NCI-H69 (cell line): ENCODE results near the gene TNFRSF9.
"Not testable (repeated sequence)": the region's sequence is repeated elsewhere in the genome, so short reads cannot be mapped to it uniquely, and the experiment has no call there.

Experiments
- DNase-seq: peaks from one replicate; lab custom pipeline; 2025; lab: John Stamatoyannopoulos, UW

Gene TNFRSF9

DNA sequence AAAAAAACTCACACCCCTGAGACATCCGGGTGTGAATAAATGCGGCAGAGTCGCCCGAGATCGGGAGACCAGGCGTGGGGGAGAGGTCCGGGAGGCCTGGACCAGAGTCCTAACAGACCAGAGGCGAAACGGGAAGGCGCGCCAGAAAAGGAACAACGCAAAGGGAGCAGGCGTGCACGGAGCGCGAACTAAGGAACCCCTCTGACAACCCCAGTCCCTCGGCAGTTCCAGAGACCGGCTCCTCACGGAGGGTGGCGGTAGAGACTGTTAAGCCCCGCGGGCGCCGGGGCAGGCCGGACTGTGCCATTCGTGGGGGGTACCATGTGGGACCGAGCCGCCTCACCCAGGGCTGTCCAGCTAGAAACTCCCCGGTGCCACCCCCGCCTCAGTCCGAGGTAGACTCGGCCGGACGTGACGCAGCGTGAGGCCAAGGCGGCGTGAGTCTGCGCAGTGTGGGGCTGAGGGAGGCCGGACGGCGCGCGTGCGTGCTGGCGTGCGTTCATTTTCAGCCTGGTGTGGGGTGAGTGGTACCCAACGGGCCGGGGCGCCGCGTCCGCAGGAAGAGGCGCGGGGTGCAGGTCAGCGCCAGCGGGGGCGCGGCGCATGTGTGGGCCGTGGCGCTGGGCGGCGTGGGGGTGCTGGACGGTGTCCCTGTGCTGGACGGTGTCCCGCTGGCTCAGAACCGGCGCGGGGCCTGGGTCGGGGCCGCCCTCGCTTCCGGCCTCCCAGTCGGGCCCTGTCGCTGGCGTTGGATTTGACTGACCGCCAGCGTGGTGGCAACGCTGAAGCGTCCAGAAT is 20.8 kb upstream of the TNFRSF9 start, which contains the start of gene PARK7:
PARK7 (plus strand) TSS at position 496 of the 798 bp plus-strand sequence. CDS start 1,075 bp downstream, outside the sequence.
- DNase-seq, result peak; percentile 97

DNA sequence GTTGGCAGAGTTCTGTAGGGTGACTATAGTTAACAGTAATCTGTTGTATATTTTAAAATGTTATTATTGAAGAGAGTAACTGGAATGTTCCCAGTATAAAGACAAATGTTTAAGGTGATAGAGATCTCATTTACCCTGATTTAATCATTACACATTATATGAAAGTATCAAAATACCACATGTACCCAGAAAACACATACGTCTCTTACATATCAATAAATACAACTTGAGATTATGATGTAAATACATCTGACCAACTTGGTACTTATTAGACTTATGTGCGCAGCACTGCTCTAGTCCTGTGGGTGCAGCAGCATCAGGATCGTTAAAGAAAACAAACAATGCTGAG is 20.2 kb upstream of the TNFRSF9 start:
- no peak for DNase-seq

DNA sequence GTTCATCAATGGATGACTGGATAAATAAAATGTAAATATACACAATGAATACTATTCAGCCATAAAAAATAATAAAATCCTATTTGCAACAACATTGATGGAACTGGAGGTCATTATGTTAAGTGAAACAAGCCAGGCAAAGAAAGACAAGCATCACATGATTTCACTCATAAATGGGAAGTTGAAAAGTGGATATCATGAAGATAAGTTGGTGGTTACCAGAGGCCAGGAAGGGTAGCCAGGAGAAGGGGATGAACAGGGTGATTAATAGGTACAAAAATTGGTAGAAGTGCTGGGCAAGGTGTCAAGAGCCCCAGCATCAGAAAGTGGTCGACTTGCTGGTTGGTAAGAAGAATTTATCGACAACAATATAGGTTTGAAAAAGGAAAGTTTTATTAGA is 19.5 kb upstream of the TNFRSF9 start:
- DNase-seq, result no peak

DNA sequence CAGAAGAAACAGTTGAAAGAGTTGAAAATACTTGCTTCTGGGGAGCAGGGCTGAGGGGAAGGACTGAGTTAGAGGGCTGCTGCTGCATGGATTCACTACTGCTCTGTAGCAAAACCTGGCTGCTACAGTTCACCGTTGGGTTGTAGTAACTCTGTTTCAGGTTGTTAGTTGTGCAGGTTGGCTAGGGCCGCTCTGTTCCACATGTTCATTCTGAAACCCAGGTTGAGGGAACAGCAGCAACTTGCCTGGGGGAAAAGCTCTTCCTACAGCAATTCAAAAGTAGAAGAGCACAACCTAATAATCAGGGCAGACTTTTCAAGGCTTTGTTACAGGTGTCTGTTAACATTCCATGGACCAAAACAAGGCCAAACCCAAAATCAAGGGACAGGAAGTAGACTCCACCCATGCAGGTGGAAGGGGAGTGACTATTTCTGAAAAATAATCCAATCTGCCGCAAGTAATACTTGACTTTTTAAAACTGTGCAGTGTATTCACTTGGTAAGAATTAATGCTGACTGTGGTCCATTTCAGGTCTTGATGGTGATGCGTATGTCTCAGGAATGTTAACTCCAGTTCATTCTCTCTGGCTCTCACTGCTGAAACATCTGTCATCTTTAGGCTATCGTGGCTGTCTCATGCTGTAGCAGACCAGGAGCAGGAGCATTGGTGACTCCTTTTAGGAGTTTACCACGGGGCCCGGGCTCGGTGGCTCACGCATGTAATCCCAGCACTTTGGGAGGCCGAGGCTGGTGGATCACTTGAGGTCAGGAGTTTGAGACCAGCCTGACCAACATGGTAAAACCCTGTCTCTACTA is 15.8 kb upstream of the TNFRSF9 start:
- no peak for DNase-seq

GRCh38 chr1:7954683-7955082 is 14.0 kb upstream of the TNFRSF9 start:
- DNase-seq, result peak; percentile 21

GRCh38 chr1:7953850-7954609 is 13.4 kb upstream of the TNFRSF9 start:
- peak; percentile 92 for DNase-seq

GRCh38 chr1:7952791-7953190 is 12.2 kb upstream of the TNFRSF9 start:
- DNase-seq, result not testable (repeated sequence)

DNA sequence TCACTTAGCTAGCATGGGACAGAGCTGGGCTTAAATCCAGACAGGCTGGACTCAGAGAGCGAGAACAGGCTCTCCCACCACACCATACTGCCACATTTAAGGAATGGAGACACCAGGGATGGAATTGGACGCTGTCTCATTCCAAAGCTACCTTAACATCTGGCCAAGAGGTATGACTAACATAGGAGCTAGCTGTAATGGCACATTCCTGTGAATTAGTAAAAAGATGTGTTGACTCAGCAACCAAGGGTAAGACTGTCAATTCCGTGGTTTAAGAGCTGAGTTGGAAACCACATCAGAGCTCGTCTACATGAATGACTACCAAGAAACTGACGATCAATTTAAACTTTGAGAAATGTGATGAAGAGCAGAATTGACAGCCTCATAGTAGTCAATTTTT is 8.3 kb upstream of the TNFRSF9 start:
- no peak for DNase-seq

- no peak for DNase-seq
Observed at GRCh38 chr1:7943251-7943650, 2.6 kb upstream of the TNFRSF9 start.

DNA sequence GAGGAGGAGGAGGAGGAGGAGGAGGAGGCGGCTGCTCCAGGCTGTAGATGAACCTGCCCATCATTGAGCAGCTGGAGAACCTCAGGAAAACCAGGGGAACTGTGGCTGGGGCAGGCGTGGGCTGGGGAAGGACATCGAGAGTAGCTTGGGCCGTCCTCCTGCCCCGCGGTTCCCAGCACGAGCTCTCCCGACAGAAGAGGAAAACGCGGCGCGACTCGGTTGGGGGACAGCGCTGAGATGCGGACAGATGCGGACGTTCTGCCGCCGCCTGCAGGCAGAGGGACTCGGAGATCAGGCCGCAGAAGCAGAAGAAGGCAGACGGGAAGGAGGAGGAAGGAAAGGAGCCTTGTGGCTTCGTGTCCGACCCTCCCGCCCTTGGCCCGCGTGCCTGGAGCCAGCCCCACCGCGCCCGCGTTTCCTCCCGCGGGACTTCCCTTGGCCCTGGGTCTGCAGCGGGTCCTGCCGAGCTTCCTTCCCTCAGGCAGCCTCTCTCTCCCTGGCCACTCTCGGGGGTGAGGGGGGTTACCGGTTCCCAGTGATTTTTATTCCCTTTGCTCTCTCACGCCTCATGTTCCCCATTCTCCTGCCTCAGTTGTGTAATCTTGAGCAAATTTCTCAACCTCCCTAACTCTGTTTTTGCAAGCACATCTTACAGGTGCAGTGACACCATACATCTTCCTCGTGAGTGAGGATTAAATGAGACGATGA is 1.7 kb upstream of the TNFRSF9 start:
- peak; percentile 56 for DNase-seq

DNA sequence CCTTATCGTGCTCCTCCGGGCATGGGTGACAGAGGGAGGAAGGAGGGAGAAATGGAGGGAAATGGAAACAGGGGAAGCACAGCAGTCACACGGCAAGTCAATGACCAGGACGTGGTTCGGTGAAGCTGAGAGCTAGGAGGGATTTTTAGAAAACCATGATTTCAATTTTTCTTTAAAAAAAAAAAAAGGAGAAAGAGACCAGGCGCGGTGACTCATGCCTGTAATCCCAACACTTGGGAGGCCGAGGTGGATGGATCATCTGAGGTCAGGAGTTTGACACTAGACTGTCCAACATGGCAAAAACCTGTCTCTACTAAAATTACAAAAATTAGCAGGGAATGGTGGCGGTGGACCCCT is 776 bp upstream of the TNFRSF9 start:
- DNase-seq, result no peak

DNA sequence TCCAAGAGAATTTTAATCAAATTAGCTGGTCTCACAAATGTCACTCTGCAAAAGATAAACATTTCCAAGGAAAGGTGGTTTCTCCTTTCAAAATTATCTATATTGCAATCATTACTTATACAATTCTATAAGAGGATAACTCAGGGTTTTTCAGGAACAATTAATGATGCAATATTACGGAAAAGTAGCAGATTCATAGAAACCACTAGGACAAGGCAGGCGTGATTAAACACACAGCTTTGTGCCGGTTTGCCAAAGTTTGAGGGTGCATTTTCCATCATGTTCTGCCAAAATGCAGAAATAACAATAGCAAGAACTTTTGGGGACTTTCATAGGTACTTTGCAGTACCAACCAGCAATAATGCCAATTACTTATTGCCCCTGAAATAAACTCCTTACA is 605 bp downstream of the TNFRSF9 start:
- DNase-seq, result no peak

GRCh38 chr1:7938070-7938469 is 2.6 kb downstream of the TNFRSF9 start:
- peak; percentile 37 for DNase-seq

- DNase-seq, result peak; percentile 27
Observed at GRCh38 chr1:7932524-7933138, 8.0 kb downstream of the TNFRSF9 start.

GRCh38 chr1:7931446-7931812 is 9.2 kb downstream of the TNFRSF9 start:
- DNase-seq, result no peak

DNA sequence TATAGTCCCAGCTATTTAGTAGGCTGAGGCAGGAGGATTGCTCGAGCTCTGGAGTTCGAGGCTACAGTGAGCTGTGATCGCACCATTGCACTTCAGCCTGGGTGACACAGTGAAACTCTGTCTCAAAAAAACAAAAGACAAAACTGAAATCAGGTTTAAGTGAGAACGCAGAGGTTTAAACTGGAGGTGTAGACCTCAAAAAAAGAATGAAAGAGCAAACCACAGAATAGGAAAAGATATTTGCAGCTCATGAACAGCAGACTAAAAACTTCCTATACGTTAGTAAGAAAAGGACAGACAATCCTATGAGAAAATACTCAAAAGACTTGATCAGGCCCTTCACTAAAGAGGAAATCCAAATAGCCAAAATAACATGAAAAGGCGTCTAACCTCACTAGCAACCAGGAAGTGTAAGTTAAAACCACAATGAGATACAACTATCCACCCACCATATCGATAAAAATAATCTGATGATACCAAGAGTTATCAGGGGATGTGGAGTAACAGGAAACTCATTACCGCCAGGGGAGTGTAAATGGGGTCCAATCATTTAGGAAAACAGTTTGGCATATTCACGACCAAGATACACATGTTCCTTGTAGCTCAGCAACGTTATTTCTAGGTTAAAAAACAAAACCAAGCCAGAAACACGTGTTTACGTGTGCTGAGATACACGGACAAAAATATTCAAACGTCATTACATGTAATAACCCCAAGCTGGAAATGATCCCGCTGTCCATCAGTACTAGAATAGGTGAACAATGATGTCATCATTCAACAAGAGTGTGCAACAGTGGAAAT is 9.8 kb downstream of the TNFRSF9 start:
- DNase-seq, result no peak

DNA sequence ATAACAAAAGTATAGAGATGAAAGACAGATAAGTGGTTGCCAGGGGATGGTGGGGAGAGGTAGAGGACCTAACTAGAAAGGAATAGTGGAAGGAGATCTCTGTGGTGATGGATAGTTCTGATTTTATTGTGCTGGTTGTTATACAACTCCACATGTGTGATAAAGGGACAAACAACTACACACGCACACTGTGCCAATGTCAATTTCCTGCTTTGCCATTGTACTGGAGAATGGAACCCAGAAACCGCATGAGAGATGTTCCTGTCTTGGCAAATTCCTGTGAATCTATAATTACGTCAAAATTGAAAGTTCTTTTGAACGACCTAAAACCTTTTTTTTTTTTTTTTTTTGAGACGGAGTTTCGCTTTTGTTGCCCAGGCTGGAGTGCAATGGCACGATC is 11.0 kb downstream of the TNFRSF9 start:
- DNase-seq, result no peak

GRCh38 chr1:7928247-7928646 is 12.4 kb downstream of the TNFRSF9 start:
- DNase-seq, result no peak

GRCh38 chr1:7927061-7927460 is 13.6 kb downstream of the TNFRSF9 start:
- DNase-seq, result not testable (repeated sequence)

DNA sequence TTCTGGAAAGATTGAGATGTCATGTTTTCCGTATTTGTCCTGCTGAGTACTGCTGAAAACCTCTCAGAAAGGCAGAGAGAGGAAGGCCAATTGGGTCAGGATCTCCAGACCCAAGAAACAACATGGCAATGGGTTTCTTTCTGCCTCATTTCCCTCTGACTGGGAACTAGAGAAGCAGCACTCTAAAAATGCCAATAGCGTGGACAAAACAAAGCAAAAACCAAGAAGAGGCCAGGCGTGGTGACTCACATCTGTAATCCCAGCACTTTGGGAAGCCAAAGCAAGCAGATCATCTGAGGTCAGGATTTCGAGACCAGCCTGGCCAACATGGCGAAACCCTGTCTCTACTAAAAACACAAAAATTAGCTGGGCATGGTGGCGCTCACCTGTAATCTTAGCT is 18.3 kb downstream of the TNFRSF9 start:
- DNase-seq, result no peak

GRCh38 chr1:7921796-7922195 is 18.8 kb downstream of the TNFRSF9 start:
- DNase-seq, result no peak
